A673 (cell line): ENCODE measurements around the gene ZNF789. TPM values are rescaled to one million over a fixed set of nuclear protein-coding genes. Genes with fewer than 3 reads are reported as not detected.
A peak's percentile ranks its signal among the peaks of the same experiment; 100 is the strongest.

Experiments
- BruUV-seq: library from RNA; stranded (reverse); fragments of 400-500 nt; replicated peaks from 2 replicates; lab custom pipeline; 2021; lab: Mats Ljungman, UMichigan
- CTCF ChIA-PET: fragments of 300-600 bp; sonication (Branson Sonifier 250); formaldehyde crosslinking; loops from one replicate; lab custom pipeline; 2022; ENCODE audit warnings: antibody characterized with exemption; lab: Charles Lee
- POLR2A ChIA-PET: fragments of 300-600 bp; sonication (Branson Sonifier 250); formaldehyde crosslinking; loops from one replicate; lab custom pipeline; 2022; ENCODE audit warnings: antibody characterized with exemption; ENCODE audit not compliant: low non-redundant PET; lab: Charles Lee
- DNase-seq: peaks from one replicate; pipeline ENCODE4 v3.0.0-alpha.2; 2015; ENCODE audit warnings: low spot score
- H3K27ac ChIP-seq: fragments of 200-600 bp; sonication (generic); 2 replicates; pipeline ENCODE4 v1.5.1; 2016; ENCODE audit warnings: mixed run types, low read depth, mild to moderate bottlenecking, mixed read lengths, antibody characterized with exemption, low read length; ENCODE audit not compliant: poor library complexity, severe bottlenecking
- H3K27me3 ChIP-seq: fragments of 200-600 bp; sonication (generic); replicated peaks from 2 replicates; pipeline ENCODE4 v1.6.1; 2017; ENCODE audit warnings: mixed run types, low read depth, mild to moderate bottlenecking, mixed read lengths, antibody characterized with exemption, low read length; ENCODE audit not compliant: insufficient read depth, poor library complexity
- H3K36me3 ChIP-seq: fragments of 200-600 bp; sonication (generic); 2 replicates; pipeline ENCODE4 v1.6.1; 2016; ENCODE audit warnings: mixed run types, mild to moderate bottlenecking, mixed read lengths, antibody characterized with exemption, low read length; ENCODE audit not compliant: insufficient read depth, poor library complexity, severe bottlenecking
- H3K4me1 ChIP-seq: fragments of 200-600 bp; sonication (generic); 2 replicates; pipeline ENCODE4 v1.6.1; 2017; ENCODE audit warnings: mixed run types, mild to moderate bottlenecking, mixed read lengths, antibody characterized with exemption, low read length; ENCODE audit not compliant: insufficient read depth, poor library complexity, severe bottlenecking
- H3K4me3 ChIP-seq: fragments of 200-600 bp; sonication (generic); 2 replicates; pipeline ENCODE4 v1.5.1; 2016; ENCODE audit warnings: low read depth, mixed run types, mild to moderate bottlenecking, mixed read lengths, low read length; ENCODE audit not compliant: poor library complexity, severe bottlenecking
- H3K9me3 ChIP-seq: fragments of 200-600 bp; sonication (generic); 2 replicates; pipeline ENCODE4 v1.6.1; 2016; ENCODE audit warnings: mixed run types, low read depth, mild to moderate bottlenecking, mixed read lengths, antibody characterized with exemption, low read length; ENCODE audit not compliant: poor library complexity, severe bottlenecking
- CTCF ChIP-seq: fragments of 300-800, 200-600 bp; sonication (generic); conservative IDR thresholded peaks from 2 replicates; pipeline ENCODE4 v1.5.1; 2017; ENCODE audit warnings: low read depth, mild to moderate bottlenecking, antibody characterized with exemption, low read length, moderate library complexity, mixed read lengths
- EZH2 ChIP-seq: fragments of 200-600 bp; sonication (generic); IDR thresholded peaks from 2 replicates; pipeline ENCODE4 v1.6.1; 2017; ENCODE audit warnings: borderline replicate concordance, low read depth, mild to moderate bottlenecking, mixed read lengths, antibody characterized with exemption, low read length; ENCODE audit not compliant: poor library complexity, severe bottlenecking
- intact Hi-C: fragments of 100-400 bp; cut with micrococcal nuclease; formaldehyde crosslinking; loops from one replicate; pipeline ENCODE4 v1.10.0; 2022; ENCODE audit not compliant: unreplicated experiment
- total RNA-seq: library from RNA; stranded (reverse); gene quantifications from 2 replicates; pipeline ENCODE4 v1.2.3, GENCODE V29; 2021

Gene ZNF789
- total RNA-seq, 1 experiment from 2014 or later, result 17.0 TPM

GRCh38 chr7:99525713-99526440 is 53.2 kb downstream of the ZNF789 start:
- Histone ChIP-seq H3K4me3 (no peak overlapping the region), H3K27ac (no peak overlapping the region), H3K4me1 (no peaks in the 10 kb centered on the region), H3K9me3 (peaks cover 16% of the 10 kb centered on the region), H3K36me3 (peaks cover 39% of the 10 kb centered on the region), H3K27me3 (no peaks in the 10 kb centered on the region)
- no peak for DNase-seq
- BruUV-seq, result no TSS peak
- TF ChIP-seq EZH2 (no peak), CTCF (peak; percentile 46)
- CTCF ChIA-PET, result interaction anchor here (0.7 to 0.9 kb wide), 2 partner anchors 50 to 312 kb away, joined by 3 read pairs; no protein-coding TSS in a partner anchor
- intact Hi-C loops, result no loop called here
- POLR2A ChIA-PET, result interaction anchor here (0.6 kb wide), 1 partner anchor 51 kb away, joined by 3 read pairs; no protein-coding TSS in a partner anchor

DNA sequence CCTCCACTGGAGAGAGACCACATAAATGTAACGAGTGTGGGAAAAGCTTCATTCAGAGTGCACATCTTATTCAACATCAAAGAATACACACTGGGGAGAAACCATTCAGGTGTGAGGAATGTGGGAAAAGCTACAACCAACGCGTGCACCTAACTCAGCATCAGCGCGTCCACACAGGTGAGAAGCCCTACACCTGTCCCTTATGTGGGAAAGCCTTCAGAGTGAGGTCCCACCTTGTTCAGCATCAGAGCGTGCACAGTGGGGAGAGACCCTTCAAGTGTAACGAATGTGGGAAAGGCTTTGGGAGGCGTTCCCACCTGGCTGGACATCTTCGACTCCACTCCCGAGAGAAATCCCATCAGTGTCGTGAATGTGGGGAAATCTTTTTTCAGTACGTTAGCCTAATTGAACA is 58.7 kb downstream of the ZNF789 start:
- no peaks in the 10 kb centered on the region for H3K4me1 ChIP-seq
- POLR2A ChIA-PET, result no interaction called here
- H3K4me3 ChIP-seq, result no peak overlapping the region
- BruUV-seq, result no TSS peak
- TF ChIP-seq CTCF (no peak), EZH2 (no peak)
- no peak for DNase-seq
- CTCF ChIA-PET, result interaction anchor here (0.6 kb wide), 1 partner anchor 60 kb away, joined by 7 read pairs; no protein-coding TSS in a partner anchor
- H3K36me3 ChIP-seq, result peaks cover 46% of the 10 kb centered on the region
- H3K9me3 ChIP-seq, result peaks cover 50% of the 10 kb centered on the region
- no peaks in the 10 kb centered on the region for H3K27me3 ChIP-seq
- no peak overlapping the region for H3K27ac ChIP-seq
- intact Hi-C loops, result no loop called here

GRCh38 chr7:99535667-99536066 is 63.0 kb downstream of the ZNF789 start:
- ChIA-PET POLR2A (no interaction called here), CTCF (no interaction called here)
- no peak for DNase-seq
- no TSS peak for BruUV-seq
- intact Hi-C loops, result no loop called here
- TF ChIP-seq EZH2 (no peak), CTCF (no peak)
- Histone ChIP-seq H3K4me3 (no peak overlapping the region), H3K9me3 (peaks cover 46% of the 10 kb centered on the region), H3K27me3 (no peaks in the 10 kb centered on the region), H3K4me1 (no peaks in the 10 kb centered on the region), H3K36me3 (peaks cover 18% of the 10 kb centered on the region), H3K27ac (no peak overlapping the region)

Other genes starting within 250 kb of the ZNF789 start
- not detected in 2 replicates for gene MYH16, start 200.1 kb upstream of the ZNF789 start, total RNA-seq
- 155 and 167 TPM in 2 replicates for gene ARPC1A, start 147.0 kb upstream of the ZNF789 start, total RNA-seq
- 29.9 and 39.8 TPM in 2 replicates for gene ARPC1B, start 98.2 kb upstream of the ZNF789 start, total RNA-seq
- gene PDAP1, start 64.3 kb upstream of the ZNF789 start, total RNA-seq, result 157 and 164 TPM in 2 replicates
- gene BUD31, start 63.9 kb upstream of the ZNF789 start, total RNA-seq, result 180 and 194 TPM in 2 replicates
- gene PTCD1, start 34.1 kb upstream of the ZNF789 start, total RNA-seq, result 8.4 and 11.8 TPM in 2 replicates
- 75.3 and 87.5 TPM in 2 replicates for gene CPSF4, start 33.9 kb upstream of the ZNF789 start, total RNA-seq
- 411 and 461 TPM in 2 replicates for gene ATP5MF, start 6.7 kb upstream of the ZNF789 start, total RNA-seq
- gene ZNF394, start 27.4 kb downstream of the ZNF789 start, total RNA-seq, result 19.3 and 20.2 TPM in 2 replicates
- gene ZKSCAN5, start 31.8 kb downstream of the ZNF789 start, total RNA-seq, result 13.3 and 13.4 TPM in 2 replicates
- gene FAM200A, start 79.2 kb downstream of the ZNF789 start, total RNA-seq, result 6.1 and 8.4 TPM in 2 replicates
- gene ZNF655, start 85.8 kb downstream of the ZNF789 start, total RNA-seq, result 59.3 and 60.6 TPM in 2 replicates
- gene TMEM225B, start 125.4 kb downstream of the ZNF789 start, total RNA-seq, result 0.81 and 1.3 TPM in 2 replicates
- 19.8 and 20.6 TPM in 2 replicates for gene ZSCAN25, start 144.1 kb downstream of the ZNF789 start, total RNA-seq
- 9.1 and 9.9 TPM in 2 replicates for gene CYP3A5, start 207.1 kb downstream of the ZNF789 start, total RNA-seq